Activated B cell treated with CpG ODN at 0.5 μM for 24 hours (primary cell): ENCODE measurements around the gene UBL4B. TPM values are rescaled to one million over a fixed set of nuclear protein-coding genes. Genes with fewer than 3 reads are reported as not detected.

ENCODE experiments used
- ATAC-seq: fragments of 200-7000 bp; cut with Tn5 transposase; one replicate; pipeline ENCODE4 v1.10.0; 2021; ENCODE audit warnings: low read depth, mild to moderate bottlenecking, moderate library complexity
- CTCF ChIA-PET: fragments of 350-600 bp; sonication (Branson Sonifier 250); formaldehyde crosslinking; loops from one replicate; lab custom pipeline; 2021; ENCODE audit warnings: antibody characterized with exemption; lab: Charles Lee
- POLR2A ChIA-PET: fragments of 350-600 bp; sonication (Branson Sonifier 250); formaldehyde crosslinking; loops from one replicate; lab custom pipeline; 2021; ENCODE audit warnings: antibody characterized with exemption; lab: Charles Lee
- DNase-seq: peaks from one replicate; pipeline ENCODE4 v3.0.0; 2022
- H3K27ac Mint-ChIP-seq: one replicate; pipeline ENCODE4 v1.8.0; 2020; ENCODE audit warnings: mixed read lengths
- H3K27me3 Mint-ChIP-seq: one replicate; pipeline ENCODE4 v1.8.0; 2021; ENCODE audit warnings: mixed read lengths
- H3K36me3 Mint-ChIP-seq: one replicate; pipeline ENCODE4 v1.8.0; 2021; ENCODE audit warnings: low read depth, mixed read lengths
- H3K4me1 Mint-ChIP-seq: one replicate; pipeline ENCODE4 v1.8.0; 2021; ENCODE audit warnings: mixed read lengths
- H3K4me3 Mint-ChIP-seq: one replicate; pipeline ENCODE4 v1.8.0; 2020; ENCODE audit warnings: mild to moderate bottlenecking, mixed read lengths
- H3K9me3 Mint-ChIP-seq: one replicate; pipeline ENCODE4 v1.8.0; 2020; ENCODE audit warnings: mixed read lengths
- intact Hi-C: fragments of 100-400 bp; cut with micrococcal nuclease; formaldehyde crosslinking; loops from one replicate; pipeline ENCODE4 v1.15.1; 2024
- total RNA-seq: library from RNA; stranded (reverse); gene quantifications from 2 replicates; pipeline ENCODE4 v1.2.3, GENCODE V29; 2022
- TF ChIP-seq, protein P1 (sequence below): fragments of 200-600 bp; IDR thresholded peaks from one replicate; pipeline ENCODE4 v1.8.0; 2022; ENCODE audit warnings: antibody characterized with exemption, mild to moderate bottlenecking

UBL4B gene
- total RNA-seq, 1 donor from 2014 or later, result not detected

DNA sequence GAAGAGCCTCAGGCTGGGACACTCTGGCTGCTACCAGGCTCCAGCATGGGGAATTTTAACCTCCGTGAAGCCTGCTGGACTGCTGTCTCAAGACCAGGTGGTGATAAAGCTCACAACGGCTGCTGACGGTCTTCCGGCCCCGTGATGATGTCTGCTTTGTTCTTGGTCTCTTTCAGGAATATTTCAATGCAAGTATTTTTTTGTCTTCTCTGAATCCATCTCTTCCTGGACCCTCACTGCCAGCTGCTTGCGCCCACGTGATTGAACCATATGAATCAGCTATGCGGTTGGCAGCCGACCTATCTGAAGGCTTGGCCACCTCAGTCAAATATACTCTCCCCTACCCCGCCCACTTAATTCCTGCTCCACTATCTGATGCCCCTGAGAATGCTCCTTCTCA lies 23.4 kb downstream of the UBL4B start:
- intact Hi-C loops, result no loop called here
- no peak overlapping the region for H3K27ac Mint-ChIP-seq
- H3K4me3 Mint-ChIP-seq, result no peak overlapping the region
- TF ChIP-seq, protein P1, sequence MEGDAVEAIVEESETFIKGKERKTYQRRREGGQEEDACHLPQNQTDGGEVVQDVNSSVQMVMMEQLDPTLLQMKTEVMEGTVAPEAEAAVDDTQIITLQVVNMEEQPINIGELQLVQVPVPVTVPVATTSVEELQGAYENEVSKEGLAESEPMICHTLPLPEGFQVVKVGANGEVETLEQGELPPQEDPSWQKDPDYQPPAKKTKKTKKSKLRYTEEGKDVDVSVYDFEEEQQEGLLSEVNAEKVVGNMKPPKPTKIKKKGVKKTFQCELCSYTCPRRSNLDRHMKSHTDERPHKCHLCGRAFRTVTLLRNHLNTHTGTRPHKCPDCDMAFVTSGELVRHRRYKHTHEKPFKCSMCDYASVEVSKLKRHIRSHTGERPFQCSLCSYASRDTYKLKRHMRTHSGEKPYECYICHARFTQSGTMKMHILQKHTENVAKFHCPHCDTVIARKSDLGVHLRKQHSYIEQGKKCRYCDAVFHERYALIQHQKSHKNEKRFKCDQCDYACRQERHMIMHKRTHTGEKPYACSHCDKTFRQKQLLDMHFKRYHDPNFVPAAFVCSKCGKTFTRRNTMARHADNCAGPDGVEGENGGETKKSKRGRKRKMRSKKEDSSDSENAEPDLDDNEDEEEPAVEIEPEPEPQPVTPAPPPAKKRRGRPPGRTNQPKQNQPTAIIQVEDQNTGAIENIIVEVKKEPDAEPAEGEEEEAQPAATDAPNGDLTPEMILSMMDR, result no peak
- no peaks in the 10 kb centered on the region for H3K36me3 Mint-ChIP-seq
- H3K4me1 Mint-ChIP-seq, result peaks cover 6% of the 10 kb centered on the region
- no peak for ATAC-seq
- ChIA-PET POLR2A (no interaction called here), CTCF (no interaction called here)
- no peak for DNase-seq
- H3K9me3 Mint-ChIP-seq, result no peaks in the 10 kb centered on the region
- H3K27me3 Mint-ChIP-seq, result peaks cover 50% of the 10 kb centered on the region

DNA sequence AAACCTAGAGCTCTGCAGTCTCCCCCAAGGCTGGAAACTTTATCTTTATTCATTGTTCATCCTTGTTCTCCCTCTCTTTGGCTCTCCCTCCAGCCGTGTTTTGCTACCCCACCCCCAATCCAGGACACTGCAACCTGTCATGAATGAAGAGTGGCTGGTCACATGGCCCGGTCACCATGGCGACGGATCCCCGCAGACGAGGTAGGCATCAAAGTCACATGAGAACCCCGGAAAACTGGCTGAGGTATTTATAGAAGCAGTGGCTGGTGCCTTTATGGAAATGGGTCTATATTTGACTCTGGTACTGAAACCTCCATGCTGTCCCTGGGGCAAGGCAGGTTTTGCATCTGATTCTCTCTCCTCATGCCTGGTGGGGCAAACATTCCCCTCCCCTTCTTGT lies 24.7 kb downstream of the UBL4B start:
- POLR2A ChIA-PET, result no interaction called here
- DNase-seq (no peak), ATAC-seq (no peak)
- CTCF ChIA-PET, result no interaction called here
- peaks cover 45% of the 10 kb centered on the region for H3K27me3 Mint-ChIP-seq
- peaks cover 6% of the 10 kb centered on the region for H3K4me1 Mint-ChIP-seq
- H3K36me3 Mint-ChIP-seq, result no peaks in the 10 kb centered on the region
- H3K9me3 Mint-ChIP-seq, result no peaks in the 10 kb centered on the region
- TF ChIP-seq, protein P1, result no peak
- H3K27ac Mint-ChIP-seq, result no peak overlapping the region
- intact Hi-C loops, result no loop called here
- no peak overlapping the region for H3K4me3 Mint-ChIP-seq

DNA sequence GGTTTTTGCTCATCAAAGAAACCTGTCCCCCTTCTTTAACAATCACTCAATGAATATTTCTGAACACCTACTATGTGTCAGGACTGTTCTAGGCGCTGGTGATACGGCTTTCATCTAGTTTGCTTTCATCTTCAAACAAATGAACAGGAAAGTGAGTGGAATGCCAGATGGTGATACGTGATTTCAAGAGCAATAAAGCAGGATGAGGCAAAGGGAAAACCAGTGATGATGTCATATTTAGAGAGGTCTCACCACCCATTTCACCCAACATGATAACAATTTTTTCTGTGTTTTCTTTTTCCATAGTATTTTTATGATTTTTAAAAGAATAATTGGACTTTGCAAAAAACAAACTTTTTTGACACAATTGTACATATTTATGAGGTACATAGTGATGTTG lies 26.7 kb downstream of the UBL4B start:
- ChIA-PET CTCF (no interaction called here), POLR2A (no interaction called here)
- Mint-ChIP-seq H3K27me3 (peaks cover 52% of the 10 kb centered on the region), H3K9me3 (no peaks in the 10 kb centered on the region), H3K27ac (no peak overlapping the region), H3K36me3 (no peaks in the 10 kb centered on the region), H3K4me3 (no peak overlapping the region), H3K4me1 (peaks cover 6% of the 10 kb centered on the region)
- no peak for ATAC-seq
- TF ChIP-seq, protein P1, result no peak
- intact Hi-C loops, result no loop called here
- DNase-seq, result no peak

DNA sequence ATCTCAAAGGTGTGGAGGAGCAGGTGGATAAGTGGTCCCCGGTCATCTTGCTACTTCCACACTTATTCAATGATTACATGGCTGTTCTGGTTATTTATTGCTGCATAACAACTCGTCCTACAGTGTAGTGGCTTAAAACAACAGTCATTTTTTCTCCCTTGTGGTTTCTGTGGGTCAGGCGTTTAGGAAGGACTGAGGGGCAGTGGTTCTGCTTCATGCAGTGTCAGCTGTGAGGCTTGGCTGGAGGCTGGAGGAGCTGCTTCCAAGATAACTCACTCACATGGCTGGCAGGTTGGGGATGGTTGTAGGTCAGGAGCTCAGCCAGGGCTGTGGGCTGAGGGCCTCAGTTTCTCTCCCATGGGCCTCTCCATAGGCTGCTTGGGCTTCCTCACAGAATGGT lies 32.1 kb downstream of the UBL4B start:
- ATAC-seq (no peak), DNase-seq (no peak)
- Mint-ChIP-seq H3K4me1 (no peaks in the 10 kb centered on the region), H3K27ac (no peak overlapping the region), H3K4me3 (no peak overlapping the region), H3K36me3 (no peaks in the 10 kb centered on the region), H3K9me3 (no peaks in the 10 kb centered on the region), H3K27me3 (peaks cover 31% of the 10 kb centered on the region)
- CTCF ChIA-PET, result no interaction called here
- TF ChIP-seq, protein P1, result no peak
- intact Hi-C loops, result no loop called here
- POLR2A ChIA-PET, result no interaction called here

DNA sequence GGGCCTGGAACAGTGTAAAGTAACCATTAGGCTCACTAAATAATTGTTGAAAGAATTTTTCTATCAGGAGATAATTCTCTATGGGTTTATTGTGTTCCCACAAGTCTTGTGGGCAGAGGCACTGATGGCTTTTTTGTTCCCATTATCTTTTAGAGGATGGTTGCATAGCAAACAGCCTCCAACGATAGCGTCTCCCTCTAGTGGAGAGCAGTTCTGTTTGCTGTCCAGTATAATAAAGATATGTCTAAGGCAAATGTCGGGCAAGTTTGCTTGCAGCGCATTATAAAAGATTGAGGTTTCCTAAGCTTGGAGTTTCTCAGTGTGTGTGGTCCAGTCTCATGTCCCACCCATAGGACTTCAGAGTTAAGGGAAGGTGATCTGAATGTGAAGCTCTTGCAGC lies 36.7 kb downstream of the UBL4B start:
- DNase-seq, result no peak
- peaks cover 27% of the 10 kb centered on the region for H3K27me3 Mint-ChIP-seq
- ChIA-PET CTCF (no interaction called here), POLR2A (no interaction called here)
- ATAC-seq, result no peak
- no peaks in the 10 kb centered on the region for H3K36me3 Mint-ChIP-seq
- no peak overlapping the region for H3K27ac Mint-ChIP-seq
- peaks cover 3% of the 10 kb centered on the region for H3K4me1 Mint-ChIP-seq
- intact Hi-C loops, result no loop called here
- no peak overlapping the region for H3K4me3 Mint-ChIP-seq
- TF ChIP-seq, protein P1, result no peak
- no peaks in the 10 kb centered on the region for H3K9me3 Mint-ChIP-seq
